Activated naive CD4-positive, alpha-beta T cell treated with anti-CD3 and anti-CD28 coated beads, Interleukin-2, amount 50 U/mL, for 72 hours (primary cell): ENCODE results near the gene WDR4. TPM values are rescaled to one million over a fixed set of nuclear protein-coding genes. Genes with fewer than 3 reads are reported as not detected.
A peak's percentile ranks its signal among the peaks of the same experiment; 100 is the strongest.
"Not testable (repeated sequence)": the region's sequence is repeated elsewhere in the genome, so short reads cannot be mapped to it uniquely, and the experiment has no call there.

Experiments used
- ATAC-seq, 2 donors: fragments of 150-1000 bp; cut with Tn5 transposase; 2 replicates each; pipeline ENCODE4 v1.10.0; 2021; ENCODE audit warnings: mild to moderate bottlenecking in 2 of 2, moderate library complexity in 2 of 2
- DNase-seq, 2 donors: peaks; one replicate each; pipeline ENCODE4 v3.0.0; 2021 to 2022; ENCODE audit warnings: low spot score in 2 of 2
- H3K27ac Mint-ChIP-seq, 2 donors: one replicate each; pipeline ENCODE4 v1.8.0; 2022; ENCODE audit warnings: mild to moderate bottlenecking in 2 of 2, mixed read lengths in 2 of 2
- H3K36me3 Mint-ChIP-seq, 2 donors: one replicate each; pipeline ENCODE4 v1.8.0; 2022; ENCODE audit warnings: mixed read lengths in 2 of 2
- H3K9me3 Mint-ChIP-seq, 2 donors: one replicate each; pipeline ENCODE4 v1.8.0; 2022; ENCODE audit warnings: mixed read lengths in 2 of 2
- total RNA-seq, 2 donors: library from RNA; stranded (reverse); gene quantifications; one replicate each; pipeline ENCODE4 v1.2.3, GENCODE V29; 2022

Gene WDR4
- total RNA-seq, 2 donors from 2014 or later: 25.6 to 38.7 TPM

GRCh38 chr21:42819861-42820615, 59.3 kb downstream of the WDR4 start:
- ATAC-seq (no peak), DNase-seq (no peak)
- peaks cover 0 to under 1% of the 10 kb centered on the region in 2 donors for H3K9me3 Mint-ChIP-seq
- H3K27ac Mint-ChIP-seq: no peak overlapping the region
- peaks cover 0 to 2% of the 10 kb centered on the region in 2 donors for H3K36me3 Mint-ChIP-seq

GRCh38 chr21:42818328-42818749, 61.0 kb downstream of the WDR4 start:
- Mint-ChIP-seq H3K9me3 (peaks cover 0 to 4% of the 10 kb centered on the region in 2 donors), H3K27ac (no peak overlapping the region), H3K36me3 (peaks cover 0 to 6% of the 10 kb centered on the region in 2 donors)
- peak; percentile 77 to 85 for ATAC-seq
- peak in 1 of 2 donors; percentile 65 for DNase-seq

- no peak for DNase-seq
- peaks cover 0 to 6% of the 10 kb centered on the region in 2 donors for H3K36me3 Mint-ChIP-seq
- no peak overlapping the region for H3K27ac Mint-ChIP-seq
- peaks cover 0 to 4% of the 10 kb centered on the region in 2 donors for H3K9me3 Mint-ChIP-seq
- no peak for ATAC-seq
These were observed 64.1 kb downstream of the WDR4 start for GRCh38 chr21:42815217-42815616.

GRCh38 chr21:42812528-42813241, 66.7 kb downstream of the WDR4 start:
- not testable (repeated sequence) for DNase-seq, H3K9me3 Mint-ChIP-seq, ATAC-seq, H3K36me3 Mint-ChIP-seq, H3K27ac Mint-ChIP-seq

- Mint-ChIP-seq H3K27ac (no peak overlapping the region), H3K9me3 (peaks cover 0 to 4% of the 10 kb centered on the region in 2 donors), H3K36me3 (peaks cover 0 to 6% of the 10 kb centered on the region in 2 donors)
- no peak for ATAC-seq
- DNase-seq: no peak
These were observed 67.4 kb downstream of the WDR4 start for GRCh38 chr21:42811960-42812359.

- Mint-ChIP-seq H3K9me3 (peaks cover 0 to under 1% of the 10 kb centered on the region in 2 donors), H3K27ac (no peak overlapping the region), H3K36me3 (peaks cover 0 to 1% of the 10 kb centered on the region in 2 donors)
- no peak for ATAC-seq
- DNase-seq: no peak
These were observed 69.5 kb downstream of the WDR4 start for GRCh38 chr21:42809577-42810475.

- H3K27ac Mint-ChIP-seq: no peak overlapping the region
- no peak for ATAC-seq
These were observed 70.2 kb downstream of the WDR4 start for GRCh38 chr21:42809171-42809570.

GRCh38 chr21:42807938-42808613, 71.3 kb downstream of the WDR4 start:
- H3K9me3 Mint-ChIP-seq: no peaks in the 10 kb centered on the region

More at GRCh38 chr21:42809171-42809570, 70.2 kb downstream of the WDR4 start:
- no peaks in the 10 kb centered on the region for H3K36me3 Mint-ChIP-seq
- H3K9me3 Mint-ChIP-seq: no peaks in the 10 kb centered on the region
- no peak for DNase-seq

GRCh38 chr21:42807293-42807895, 71.9 kb downstream of the WDR4 start:
- H3K27ac Mint-ChIP-seq, H3K9me3 Mint-ChIP-seq, DNase-seq, ATAC-seq, H3K36me3 Mint-ChIP-seq: not testable (repeated sequence)

More at GRCh38 chr21:42807938-42808613, 71.3 kb downstream of the WDR4 start:
- no peak overlapping the region for H3K27ac Mint-ChIP-seq
- H3K36me3 Mint-ChIP-seq: no peaks in the 10 kb centered on the region
- ATAC-seq (no peak), DNase-seq (no peak)

- Mint-ChIP-seq H3K36me3 (no peaks in the 10 kb centered on the region), H3K27ac (no peak overlapping the region), H3K9me3 (no peaks in the 10 kb centered on the region)
- DNase-seq: no peak
- ATAC-seq: no peak
These were observed 72.7 kb downstream of the WDR4 start for GRCh38 chr21:42806509-42807140.

- not testable (repeated sequence) for H3K36me3 Mint-ChIP-seq, H3K27ac Mint-ChIP-seq, ATAC-seq, H3K9me3 Mint-ChIP-seq, DNase-seq
These were observed 77.7 kb downstream of the WDR4 start for GRCh38 chr21:42801616-42802015.

GRCh38 chr21:42799948-42800347, 79.4 kb downstream of the WDR4 start:
- Mint-ChIP-seq H3K27ac (peak overlapping the region in 1 of 2 donors; percentile 6), H3K9me3 (no peaks in the 10 kb centered on the region), H3K36me3 (no peaks in the 10 kb centered on the region)
- ATAC-seq (peak; percentile 3 to 22), DNase-seq (no peak)

GRCh38 chr21:42799516-42799915, 79.8 kb downstream of the WDR4 start:
- Mint-ChIP-seq H3K9me3 (no peaks in the 10 kb centered on the region), H3K36me3 (no peaks in the 10 kb centered on the region), H3K27ac (peak overlapping the region in 1 of 2 donors; percentile 6)
- DNase-seq (peak in 1 of 2 donors; percentile 24), ATAC-seq (peak; percentile 92 to 99)
